HG03565 (cell line): Measurements from ENCODE around the gene DACT1.
A peak's percentile ranks its signal among the peaks of the same experiment; 100 is the strongest.
"Not testable (repeated sequence)": the region's sequence is repeated elsewhere in the genome, so short reads cannot be mapped to it uniquely, and the experiment has no call there.

Experiments
- ATAC-seq: cut with Tn5 transposase; IDR thresholded peaks from one replicate; pipeline ENCODE4 v1.9.1; 2021; ENCODE audit warnings: mild to moderate bottlenecking, moderate library complexity; ENCODE audit not compliant: unreplicated experiment

The DACT1 gene, protein sequence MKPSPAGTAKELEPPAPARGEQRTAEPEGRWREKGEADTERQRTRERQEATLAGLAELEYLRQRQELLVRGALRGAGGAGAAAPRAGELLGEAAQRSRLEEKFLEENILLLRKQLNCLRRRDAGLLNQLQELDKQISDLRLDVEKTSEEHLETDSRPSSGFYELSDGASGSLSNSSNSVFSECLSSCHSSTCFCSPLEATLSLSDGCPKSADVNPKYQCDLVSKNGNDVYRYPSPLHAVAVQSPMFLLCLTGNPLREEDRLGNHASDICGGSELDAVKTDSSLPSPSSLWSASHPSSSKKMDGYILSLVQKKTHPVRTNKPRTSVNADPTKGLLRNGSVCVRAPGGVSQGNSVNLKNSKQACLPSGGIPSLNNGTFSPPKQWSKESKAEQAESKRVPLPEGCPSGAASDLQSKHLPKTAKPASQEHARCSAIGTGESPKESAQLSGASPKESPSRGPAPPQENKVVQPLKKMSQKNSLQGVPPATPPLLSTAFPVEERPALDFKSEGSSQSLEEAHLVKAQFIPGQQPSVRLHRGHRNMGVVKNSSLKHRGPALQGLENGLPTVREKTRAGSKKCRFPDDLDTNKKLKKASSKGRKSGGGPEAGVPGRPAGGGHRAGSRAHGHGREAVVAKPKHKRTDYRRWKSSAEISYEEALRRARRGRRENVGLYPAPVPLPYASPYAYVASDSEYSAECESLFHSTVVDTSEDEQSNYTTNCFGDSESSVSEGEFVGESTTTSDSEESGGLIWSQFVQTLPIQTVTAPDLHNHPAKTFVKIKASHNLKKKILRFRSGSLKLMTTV

DNA sequence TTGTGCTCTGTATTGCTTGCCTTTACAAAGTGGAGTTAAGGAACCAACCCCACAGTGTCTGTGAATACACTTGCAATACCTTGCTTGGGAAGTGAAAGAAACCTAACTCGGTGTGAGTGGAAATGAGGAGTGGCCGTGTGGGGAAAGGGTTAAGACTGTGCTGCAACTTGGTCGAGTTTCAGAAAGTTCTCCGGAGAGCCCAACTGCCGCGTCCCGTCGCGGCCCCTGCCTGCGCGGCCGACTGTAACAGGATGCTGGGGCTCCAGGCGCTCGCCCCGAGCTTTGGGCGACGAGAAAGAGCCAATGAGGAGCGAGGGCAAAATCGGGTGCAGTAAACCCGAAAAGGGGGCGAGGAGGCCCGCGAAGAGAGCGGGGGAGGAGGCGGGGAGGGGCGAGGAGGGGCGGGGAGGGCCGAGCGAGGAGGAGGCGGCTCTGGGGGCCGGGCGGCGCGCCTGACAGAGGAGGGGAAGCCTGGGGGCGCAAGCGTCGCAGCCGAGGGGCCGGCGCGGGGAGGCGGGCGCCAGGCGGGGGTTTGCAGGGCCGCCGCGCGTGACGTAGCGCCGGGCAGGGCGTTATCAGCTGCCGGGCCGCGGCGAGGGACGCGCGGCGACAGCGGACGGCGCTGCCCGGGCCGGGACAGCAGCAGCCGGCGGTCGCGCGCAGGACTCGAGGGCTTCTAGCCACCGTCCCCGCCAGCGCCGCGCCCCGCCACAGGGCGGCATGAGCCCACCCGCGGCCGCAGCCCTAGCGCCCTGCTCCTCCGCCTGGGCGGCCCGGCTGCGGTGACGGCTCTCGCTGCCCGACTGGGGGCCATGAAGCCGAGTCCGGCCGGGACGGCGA is at the start of gene DACT1:
TSS of gene DACT1 (plus strand) at position 572 of the 840 bp plus-strand sequence. CDS start at position 813, 241 bp downstream.
- ATAC-seq = peak; percentile 31

DNA sequence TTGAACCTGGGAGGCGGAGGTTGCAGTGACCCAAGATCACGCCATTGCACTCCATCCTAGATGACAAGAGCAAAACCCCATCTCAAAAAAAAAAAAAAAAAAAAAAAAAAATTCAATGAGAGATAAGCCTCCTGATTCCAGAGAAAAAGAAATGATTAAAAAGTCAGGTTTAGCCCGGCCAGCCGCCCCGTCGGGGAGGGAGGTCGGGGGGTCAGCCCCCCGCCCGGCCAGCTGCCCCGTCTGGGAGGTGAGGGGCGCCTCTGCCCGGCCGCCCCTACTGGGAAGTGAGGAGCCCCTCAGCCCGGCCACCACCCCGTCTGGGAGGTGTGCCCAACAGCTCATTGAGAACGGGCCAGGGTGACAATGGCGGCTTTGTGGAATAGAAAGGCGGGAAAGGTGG is 49.4 kb upstream of the DACT1 start:
- ATAC-seq = not testable (repeated sequence)

DNA sequence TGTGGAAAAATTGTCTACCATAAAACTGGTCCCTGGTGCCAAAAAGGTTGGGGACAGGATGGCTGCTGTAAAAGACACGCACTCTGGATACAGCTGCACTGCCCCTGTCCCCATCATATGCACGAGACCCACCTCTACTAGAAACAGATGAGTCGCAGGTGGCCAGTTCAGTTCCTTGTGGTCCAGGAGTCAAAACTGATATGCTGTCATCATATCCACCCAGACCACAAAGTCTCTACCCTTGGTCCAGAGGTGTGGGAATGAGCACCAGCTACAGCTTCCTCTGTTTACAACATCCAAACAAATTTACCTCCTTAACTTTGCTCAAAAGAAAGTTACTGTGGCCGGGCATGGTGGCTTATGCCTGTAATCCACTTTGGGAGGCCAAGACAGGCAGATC is 43.8 kb upstream of the DACT1 start:
- no peak for ATAC-seq

DNA sequence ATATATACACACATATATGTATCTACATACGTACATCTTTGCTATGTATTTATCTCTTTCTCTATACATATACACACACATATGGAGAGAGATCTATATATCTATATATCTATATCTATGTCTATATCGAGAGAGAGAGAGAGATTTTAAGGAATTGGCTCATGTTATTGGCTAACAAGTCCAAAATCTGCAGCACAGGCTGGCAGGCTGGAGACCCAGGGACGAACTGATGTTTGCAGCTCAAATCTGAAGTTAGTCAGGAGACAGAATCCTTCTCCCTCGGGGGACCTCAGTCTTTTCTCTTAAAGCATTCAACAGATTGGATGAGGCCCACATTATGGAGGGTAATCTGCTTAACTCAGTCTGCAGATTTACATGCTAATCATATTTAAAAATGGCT is 40.7 kb upstream of the DACT1 start:
- ATAC-seq = no peak

DNA sequence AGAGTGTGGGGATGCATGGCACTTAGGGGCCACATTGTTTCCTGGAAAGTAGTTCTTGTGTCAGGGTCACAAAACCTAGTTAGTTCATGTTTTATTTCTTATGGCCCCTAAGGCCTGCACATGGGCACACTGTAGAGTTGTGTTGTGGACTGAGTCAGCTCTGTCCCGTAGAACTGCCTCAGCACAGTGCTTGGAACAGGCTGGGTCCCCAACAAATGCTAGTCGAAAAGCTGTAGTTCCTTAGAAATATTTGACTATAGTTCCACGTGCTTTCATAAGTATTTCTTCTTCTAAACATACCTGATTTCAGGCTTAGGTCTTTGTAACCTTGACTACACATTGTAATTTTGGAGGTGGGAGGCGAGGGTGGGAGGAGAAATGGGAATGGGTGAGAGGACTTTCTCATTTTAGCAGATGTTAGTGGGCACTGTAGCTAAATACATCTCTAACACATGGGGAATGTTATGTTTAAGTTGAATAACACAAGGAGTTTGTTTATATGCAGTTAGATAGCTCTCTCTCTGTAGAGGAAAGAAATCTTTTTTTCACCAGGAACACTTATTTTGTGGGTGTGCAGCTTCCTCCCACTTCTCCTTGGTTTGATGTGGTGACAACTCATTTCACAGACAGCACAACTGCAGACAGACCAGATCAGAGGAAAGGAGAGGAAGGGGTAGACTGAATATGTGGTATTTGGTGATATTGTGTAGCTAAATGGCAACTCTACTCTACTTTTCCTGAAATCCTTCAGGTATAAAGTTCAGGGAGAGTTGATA is 39.5 kb upstream of the DACT1 start:
- ATAC-seq = no peak

DNA sequence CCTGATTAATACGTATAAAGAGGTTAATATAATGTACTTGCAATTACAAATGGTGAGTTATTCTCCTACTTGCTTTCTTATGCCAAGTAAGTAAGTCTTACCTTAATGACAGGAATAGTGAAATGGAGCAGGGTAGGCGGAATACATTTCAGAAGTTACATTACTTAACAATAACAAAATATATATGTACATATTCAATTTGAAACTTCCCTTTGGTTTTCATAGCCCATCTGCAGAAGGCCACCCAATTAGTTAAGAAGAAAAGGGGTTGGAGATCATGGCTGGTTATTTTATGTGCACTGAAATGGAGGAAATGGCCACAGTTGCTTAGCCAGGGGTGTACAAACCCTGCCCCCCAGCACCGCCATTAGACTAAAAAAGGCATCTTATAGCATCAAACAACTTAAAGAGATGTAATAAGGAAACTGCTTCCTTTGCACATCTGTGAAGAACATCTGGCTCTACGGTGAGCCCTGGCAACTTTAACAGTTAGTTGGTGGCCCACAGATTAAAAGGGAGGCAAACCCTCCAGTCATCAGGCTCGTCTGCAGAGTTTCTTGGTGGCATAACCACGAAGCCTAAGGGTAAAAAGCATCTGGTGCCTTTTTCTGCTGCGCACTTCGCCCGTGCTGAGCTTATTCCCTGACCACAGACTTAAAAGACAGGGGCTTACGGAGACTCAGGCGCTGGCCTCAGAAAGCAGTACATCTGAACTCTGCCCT is 38.8 kb upstream of the DACT1 start:
- no peak for ATAC-seq

DNA sequence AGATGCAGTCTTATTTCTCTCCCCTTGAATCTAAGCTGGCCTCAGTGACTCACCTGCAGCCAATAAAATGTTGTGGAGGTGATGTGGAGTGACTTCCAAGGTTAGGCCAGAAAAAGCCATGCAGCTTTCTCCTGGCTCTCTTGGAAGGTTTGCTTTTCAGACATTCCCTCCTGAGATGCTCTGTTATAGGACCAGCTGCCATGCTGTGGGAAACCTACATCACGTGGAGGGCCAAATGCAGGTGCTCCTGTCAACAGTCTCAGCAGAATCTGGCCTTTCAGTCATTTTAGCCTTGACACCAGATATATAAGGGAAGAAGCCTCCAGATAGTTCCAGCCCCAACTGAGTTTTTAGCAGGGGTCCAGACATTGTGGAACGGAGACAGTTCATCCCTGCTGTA is 38.1 kb upstream of the DACT1 start:
- ATAC-seq = no peak

DNA sequence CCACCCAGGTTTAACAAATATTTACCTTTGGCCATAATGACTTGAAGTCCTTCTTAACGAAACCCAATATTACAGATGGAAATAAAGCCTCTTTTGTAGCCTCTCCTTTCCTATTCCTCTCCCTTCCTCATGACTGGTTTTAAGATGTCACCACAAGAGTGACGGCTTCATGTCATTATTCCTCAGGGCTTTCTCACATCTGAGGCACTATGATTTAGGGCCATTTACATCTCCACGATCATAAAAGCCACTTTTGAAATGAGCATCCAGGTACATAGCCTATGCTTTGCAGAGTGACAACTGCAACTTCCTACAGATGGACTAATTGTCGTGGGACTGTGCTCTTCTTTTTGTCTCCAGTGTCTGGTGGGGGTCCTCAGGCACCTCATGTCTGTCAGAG is 32.3 kb upstream of the DACT1 start:
- ATAC-seq = no peak

DNA sequence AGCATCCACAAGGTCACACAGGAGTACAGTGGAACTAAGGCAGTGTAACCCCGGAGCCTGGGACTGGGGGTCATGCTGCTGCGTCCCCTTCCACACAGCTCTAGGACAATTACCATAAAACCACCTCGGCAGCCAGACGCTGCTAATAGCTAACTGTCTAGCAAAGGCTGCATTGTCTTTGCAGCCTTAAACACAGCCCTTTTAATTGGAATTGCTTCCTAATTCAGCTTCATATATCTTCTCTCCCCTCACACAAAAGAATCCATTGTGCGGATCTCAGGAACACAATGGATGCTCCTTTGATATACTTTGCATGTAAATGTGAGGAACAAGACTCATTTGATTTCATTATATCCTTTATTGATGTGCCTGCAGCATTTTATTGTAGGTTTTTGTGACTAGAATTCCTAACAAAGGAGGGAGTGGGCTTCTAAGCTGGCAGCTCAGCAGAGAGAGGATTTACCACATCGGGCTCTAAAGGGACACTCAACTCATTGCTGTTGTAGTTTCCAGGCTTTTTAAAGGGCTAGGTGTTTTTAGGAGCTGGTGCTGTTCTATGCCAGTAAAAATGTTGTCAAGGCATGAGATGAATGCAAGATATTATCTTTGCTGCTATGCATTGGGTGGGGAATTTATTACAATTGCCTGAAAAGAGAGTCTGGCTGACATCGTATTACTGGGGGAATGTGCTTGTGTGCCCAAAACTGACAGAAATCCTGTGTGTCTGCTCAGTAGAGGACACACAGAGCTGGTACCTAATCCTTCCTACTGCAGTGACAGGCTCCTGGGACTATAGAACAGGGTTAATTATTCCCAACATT is 30.4 kb upstream of the DACT1 start:
- no peak for ATAC-seq

DNA sequence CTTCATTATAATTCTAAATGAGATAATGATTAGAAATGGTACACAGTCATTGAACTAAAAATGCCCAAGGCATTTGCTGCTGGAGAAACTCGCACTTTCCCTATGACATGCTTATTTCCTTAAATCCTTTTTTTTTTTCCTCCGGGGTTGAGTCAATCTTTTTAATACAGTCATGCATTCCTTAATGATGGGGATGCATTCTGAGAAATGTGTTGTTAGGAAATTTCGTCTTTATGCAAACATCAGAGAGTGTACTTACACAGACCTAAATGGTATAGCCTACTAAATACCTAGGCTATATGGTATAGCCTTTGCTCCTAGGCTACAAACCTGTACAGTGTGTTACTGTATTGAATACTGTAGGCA is 29.8 kb upstream of the DACT1 start:
- ATAC-seq = no peak

DNA sequence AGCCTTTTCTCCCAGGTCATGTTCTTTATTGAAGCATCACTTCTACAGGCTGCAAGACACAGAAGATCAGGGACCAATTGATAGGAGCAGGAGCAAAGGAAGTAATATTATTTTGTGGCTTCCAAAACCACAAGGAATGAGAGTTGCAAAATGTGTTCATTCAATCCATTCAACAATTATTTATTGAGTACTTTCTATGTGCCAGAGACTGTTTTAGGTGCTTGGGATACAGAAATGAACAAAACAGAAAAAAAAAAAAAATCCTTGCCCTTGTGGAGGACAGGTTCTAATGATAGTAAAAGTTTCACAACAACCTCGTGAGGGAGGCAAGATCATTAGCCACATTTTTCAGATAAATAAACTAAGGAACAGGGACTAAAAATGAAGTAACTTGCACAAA is 20.1 kb upstream of the DACT1 start:
- no peak for ATAC-seq

DNA sequence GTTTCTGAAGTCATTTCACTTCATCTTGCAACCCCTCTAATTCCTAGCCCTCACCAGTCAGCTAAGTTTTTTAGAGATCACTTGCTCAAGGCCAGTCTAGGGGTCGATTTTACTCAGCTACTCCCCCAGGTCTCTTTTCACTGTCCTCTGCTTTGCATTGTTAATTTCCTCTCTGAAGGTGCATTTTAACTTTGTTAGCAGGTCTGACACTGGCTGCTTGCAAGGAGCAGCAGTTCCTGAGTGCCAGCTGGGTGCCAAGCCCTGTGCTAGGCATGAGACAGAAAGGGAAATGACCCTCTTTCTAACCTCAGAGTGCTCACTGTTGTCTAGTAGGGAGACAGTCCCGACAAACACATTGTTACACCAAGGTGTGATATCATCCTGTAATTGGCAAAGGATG is 17.8 kb upstream of the DACT1 start:
- no peak for ATAC-seq

DNA sequence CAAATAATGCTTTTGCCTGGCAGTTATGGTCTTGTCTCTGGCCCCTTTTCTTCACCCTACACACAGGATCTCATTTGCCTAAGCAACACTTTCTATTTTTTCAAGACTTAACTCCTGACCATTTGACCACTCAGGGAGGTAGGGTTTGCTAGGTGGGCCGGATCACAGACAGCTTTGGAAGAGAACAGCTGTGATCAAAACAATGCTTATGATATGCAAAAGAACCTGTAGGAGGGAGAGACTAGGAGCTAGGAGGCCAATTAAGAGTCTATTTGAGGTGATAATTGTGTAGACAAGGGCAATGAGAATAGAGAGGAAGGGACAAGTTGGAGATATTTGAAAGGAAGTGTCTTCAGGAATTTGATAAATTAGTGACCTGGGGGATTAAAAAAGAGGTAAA is 12.3 kb upstream of the DACT1 start:
- ATAC-seq = no peak

DNA sequence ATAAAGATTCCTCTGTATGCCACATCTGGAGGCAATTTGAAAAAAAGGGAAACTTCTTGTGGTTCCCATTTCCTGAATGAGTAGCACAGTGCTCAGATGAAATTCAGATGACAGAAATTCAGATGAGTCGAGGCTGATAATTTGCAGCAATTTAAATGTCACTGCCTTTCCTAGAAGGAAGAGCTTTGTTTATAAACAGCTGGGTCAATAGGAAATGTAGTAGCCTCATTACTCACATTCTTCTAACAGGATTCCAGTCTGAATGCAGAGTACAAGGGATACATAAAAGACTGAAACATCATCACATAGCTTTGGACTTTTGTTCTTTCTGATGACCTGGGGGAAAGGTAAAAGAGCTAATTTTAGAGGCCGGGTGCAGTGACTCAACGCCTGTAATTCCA is 11.3 kb upstream of the DACT1 start:
- no peak for ATAC-seq

DNA sequence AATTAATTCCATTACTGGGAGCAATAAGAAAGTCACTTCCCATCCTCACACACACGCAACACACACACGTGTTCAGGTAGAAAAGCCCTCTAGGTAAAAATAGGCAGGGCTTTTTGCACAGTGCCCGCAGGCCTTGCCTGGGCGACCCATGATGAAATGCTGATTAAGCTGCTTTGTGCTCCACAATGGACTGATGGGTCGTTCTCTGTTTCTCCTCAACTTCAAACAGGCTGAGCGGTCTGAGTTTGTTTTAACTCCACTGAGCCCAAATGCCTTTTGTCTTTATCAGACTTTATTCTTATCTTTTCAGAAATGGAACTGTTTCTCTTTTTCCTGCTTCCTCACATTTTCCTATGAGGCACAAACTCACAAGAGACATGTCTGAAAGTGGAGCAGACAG is 9.4 kb upstream of the DACT1 start:
- ATAC-seq = no peak

DNA sequence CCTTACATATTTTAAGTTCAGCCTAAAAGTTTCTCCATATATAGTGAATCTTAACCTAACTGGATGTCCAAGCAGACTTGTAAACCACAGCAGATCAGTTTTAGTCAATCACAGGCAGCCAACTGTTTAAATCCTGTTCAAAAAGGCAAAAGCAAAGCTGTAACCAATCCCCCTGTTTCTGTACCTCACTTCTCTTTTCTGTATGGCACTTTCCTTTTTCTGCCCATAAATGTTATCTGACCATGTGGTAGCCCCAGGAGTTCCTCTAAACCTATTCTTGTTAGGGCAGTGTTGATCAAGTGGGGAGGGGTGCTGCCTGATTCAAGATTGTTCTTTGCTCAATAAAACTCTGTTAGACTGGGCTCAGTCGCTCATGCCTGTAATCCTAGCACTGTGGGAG is 8.5 kb upstream of the DACT1 start:
- no peak for ATAC-seq

DNA sequence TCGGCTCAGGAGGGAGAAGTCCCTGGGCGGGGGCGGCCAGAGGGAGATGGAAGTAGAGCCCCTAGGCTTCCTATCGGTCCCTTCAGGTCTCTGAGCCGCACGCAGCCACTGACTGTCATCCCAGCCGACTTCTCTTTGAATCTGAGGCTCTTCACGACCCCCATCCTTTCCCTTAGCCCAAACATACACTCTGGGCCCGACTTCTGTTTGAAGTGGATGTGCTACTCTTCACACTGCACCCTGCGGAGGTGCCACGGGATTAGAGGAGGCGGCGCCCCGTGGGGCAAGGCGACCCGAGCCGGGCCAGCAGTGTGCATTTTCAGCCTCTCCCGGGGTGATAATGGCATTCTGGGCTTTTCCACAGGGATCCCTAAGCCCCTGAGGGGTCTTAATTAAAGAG is 6.0 kb upstream of the DACT1 start:
- ATAC-seq = no peak

DNA sequence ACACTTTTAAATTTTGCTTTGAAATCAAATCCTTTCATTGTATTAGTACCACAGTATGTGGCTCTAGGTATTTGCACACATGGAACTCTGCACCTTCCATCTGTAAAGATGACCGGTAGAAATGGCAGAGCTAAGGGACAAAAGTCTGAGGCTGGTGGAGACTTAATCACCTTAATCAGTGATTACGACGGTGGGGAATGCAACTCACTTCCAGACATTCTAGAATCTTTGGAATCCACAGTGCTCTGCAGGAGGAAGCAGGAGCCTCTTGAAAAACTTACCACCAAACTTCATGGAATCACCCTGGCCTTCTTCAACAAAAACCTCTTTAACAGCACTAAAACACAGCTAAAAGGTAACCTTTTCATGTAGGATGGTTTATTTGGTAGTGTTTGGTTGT is 3.9 kb upstream of the DACT1 start:
- no peak for ATAC-seq

DNA sequence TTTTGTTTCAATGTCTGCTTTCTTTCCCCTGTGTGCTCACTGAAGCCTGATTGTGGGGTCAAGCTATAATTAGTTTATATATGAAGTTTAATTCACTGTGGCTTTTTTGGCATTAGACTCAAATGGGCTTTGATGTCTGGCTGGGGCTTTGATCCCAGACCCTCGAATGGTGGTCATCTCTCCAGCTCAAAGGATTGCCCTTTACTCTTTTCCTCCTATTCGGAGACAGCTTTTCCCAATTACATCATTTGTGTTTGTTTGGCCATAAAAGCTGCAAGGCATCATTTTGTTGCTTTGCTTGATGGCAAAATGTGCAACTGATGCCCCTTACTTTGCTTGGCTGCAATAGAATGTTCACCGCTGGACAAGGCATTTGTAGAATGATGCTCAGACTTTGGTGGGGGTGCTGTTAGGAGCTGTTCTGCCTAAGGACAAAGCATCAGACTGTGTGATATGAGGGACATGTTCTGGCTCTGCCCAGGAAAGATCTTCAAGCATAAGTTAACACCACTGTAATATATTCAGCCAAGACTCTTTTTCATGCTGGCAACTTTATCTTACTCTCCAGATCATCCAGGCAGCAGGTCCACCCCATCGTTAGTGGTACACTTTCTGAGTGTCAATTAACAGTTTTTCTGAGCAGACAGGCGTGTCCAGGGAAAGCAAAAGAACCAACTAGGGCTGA is 3.2 kb upstream of the DACT1 start:
- no peak for ATAC-seq
